CD4-positive, alpha-beta T cell treated with Interleukin-4 for 4 hours (primary cell): ENCODE results near the gene DQX1.
"Not testable (repeated sequence)": the region's sequence is repeated elsewhere in the genome, so short reads cannot be mapped to it uniquely, and the experiment has no call there.

ENCODE experiments used
- DNase-seq: peaks from one replicate; pipeline ENCODE4 v3.0.0-alpha.2; 2020

DQX1 gene

GRCh38 chr2:74491648-74492544 lies 34.1 kb downstream of the DQX1 start:
- no peak for DNase-seq

- DNase-seq: no peak
Observed at GRCh38 chr2:74489906-74490305, 36.1 kb downstream of the DQX1 start.

- no peak for DNase-seq
Observed at GRCh38 chr2:74488643-74489481, 37.2 kb downstream of the DQX1 start.

GRCh38 chr2:74486141-74486540 lies 39.9 kb downstream of the DQX1 start:
- no peak for DNase-seq

GRCh38 chr2:74483675-74484164 lies 42.3 kb downstream of the DQX1 start:
- not testable (repeated sequence) for DNase-seq

- peak; percentile 97 for DNase-seq
Observed at GRCh38 chr2:74482801-74483674, 43.0 kb downstream of the DQX1 start, which contains the start of the genes CCDC142 and TTC31. TSS of gene CCDC142 (minus strand) at chr2:74482998. CDS start at chr2:74482837, 161 bp downstream. TSS of gene TTC31 (plus strand) at chr2:74483081. CDS start at chr2:74483096, 15 bp downstream.

- DNase-seq: peak; percentile 53
Observed at GRCh38 chr2:74481961-74482800, 43.9 kb downstream of the DQX1 start.

GRCh38 chr2:74481431-74481830 lies 44.6 kb downstream of the DQX1 start:
- no peak for DNase-seq

GRCh38 chr2:74474899-74475298 lies 51.1 kb downstream of the DQX1 start:
- no peak for DNase-seq

- DNase-seq: no peak
Observed at GRCh38 chr2:74474481-74474880, 51.5 kb downstream of the DQX1 start.

- no peak for DNase-seq
Observed at GRCh38 chr2:74472945-74473258, 53.1 kb downstream of the DQX1 start.

- DNase-seq: peak; percentile 95
Observed at GRCh38 chr2:74472086-74472944, 53.7 kb downstream of the DQX1 start, which contains the start of gene MRPL53. TSS of gene MRPL53 (minus strand) at chr2:74472680. CDS start at chr2:74472660, 20 bp downstream.

- DNase-seq: no peak
Observed at GRCh38 chr2:74471332-74472065, 54.5 kb downstream of the DQX1 start.

- not testable (repeated sequence) for DNase-seq
Observed at GRCh38 chr2:74470742-74471141, 55.3 kb downstream of the DQX1 start.
